RWPE2 (cell line): ENCODE results near the gene ANAPC15.
A peak's percentile ranks its signal among the peaks of the same experiment; 100 is the strongest.

Experiments
- ATAC-seq: fragments of 200-7000 bp; cut with Tn5 transposase; 3 replicates; pipeline ENCODE4 v1.9.1; 2021; ENCODE audit warnings: low read depth
- DNase-seq: peaks from one replicate; pipeline ENCODE4 v3.0.0-alpha.2; 2020; ENCODE audit warnings: low spot score
- H3K27ac ChIP-seq: fragments of 450-650 bp; 2 replicates; pipeline ENCODE4 v1.5.1; 2017; ENCODE audit warnings: mild to moderate bottlenecking; ENCODE audit not compliant: poor library complexity, severe bottlenecking
- H3K27me3 ChIP-seq: fragments of 250-450 bp; sonication (Bioruptor Pico); 2 replicates; pipeline ENCODE4 v1.5.1; 2021; ENCODE audit warnings: mild to moderate bottlenecking, moderate library complexity; ENCODE audit not compliant: insufficient read depth, poor library complexity, severe bottlenecking
- H3K36me3 ChIP-seq: fragments of 250-450 bp; sonication (Bioruptor Pico); 2 replicates; pipeline ENCODE4 v1.5.1; 2020; ENCODE audit warnings: low read depth, mild to moderate bottlenecking, moderate library complexity
- H3K4me1 ChIP-seq: fragments of 250-450 bp; sonication (Bioruptor Pico); 2 replicates; pipeline ENCODE4 v1.5.1; 2021; ENCODE audit warnings: mild to moderate bottlenecking, moderate library complexity; ENCODE audit not compliant: insufficient read depth, poor library complexity, severe bottlenecking
- H3K4me3 ChIP-seq: fragments of 250-450 bp; sonication (Bioruptor Pico); 2 replicates; pipeline ENCODE4 v1.5.1; 2021; ENCODE audit warnings: mild to moderate bottlenecking, moderate library complexity; ENCODE audit not compliant: severe bottlenecking
- H3K9me3 ChIP-seq: fragments of 250-450 bp; sonication (Bioruptor Pico); 2 replicates; pipeline ENCODE4 v1.5.1; 2021; ENCODE audit warnings: mild to moderate bottlenecking, moderate library complexity; ENCODE audit not compliant: severe bottlenecking
- CTCF ChIP-seq: fragments of 450-650 bp; IDR thresholded peaks from one replicate; pipeline ENCODE4 v1.5.1; 2017; ENCODE audit warnings: mild to moderate bottlenecking, moderate library complexity; ENCODE audit not compliant: poor library complexity, severe bottlenecking

The ANAPC15 gene

GRCh38 chr11:72119198-72119597, 6.7 kb upstream of the ANAPC15 start:
- Histone ChIP-seq H3K27me3 (no peaks in the 10 kb centered on the region), H3K4me1 (no peaks in the 10 kb centered on the region), H3K4me3 (no peak overlapping the region), H3K36me3 (no peaks in the 10 kb centered on the region), H3K27ac (no peak overlapping the region), H3K9me3 (no peaks in the 10 kb centered on the region)
- ATAC-seq (no peak), DNase-seq (no peak)
- TF ChIP-seq CTCF = no peak

- no peak overlapping the region for H3K27ac ChIP-seq
- H3K4me1 ChIP-seq = peaks cover 13% of the 10 kb centered on the region
- no peak for TF ChIP-seq CTCF
These were observed 3.7 kb upstream of the ANAPC15 start for GRCh38 chr11:72116019-72116755.

GRCh38 chr11:72114570-72114969, 2.1 kb upstream of the ANAPC15 start:
- H3K4me1 ChIP-seq = peaks cover 13% of the 10 kb centered on the region
- peak overlapping the region; percentile 84 for H3K27ac ChIP-seq
- no peaks in the 10 kb centered on the region for H3K9me3 ChIP-seq
- H3K27me3 ChIP-seq = no peaks in the 10 kb centered on the region
- H3K4me3 ChIP-seq = no peak overlapping the region
- TF ChIP-seq CTCF = no peak
- DNase-seq (no peak), ATAC-seq (no peak)
- peaks cover 8% of the 10 kb centered on the region; the same call in 1 of the 2 replicates for H3K36me3 ChIP-seq

More at GRCh38 chr11:72116019-72116755, 3.7 kb upstream of the ANAPC15 start:
- peaks cover under 1% of the 10 kb centered on the region; the same call in 1 of the 2 replicates for H3K36me3 ChIP-seq
- no peak for ATAC-seq
- no peak for DNase-seq
- no peaks in the 10 kb centered on the region for H3K9me3 ChIP-seq
- H3K27me3 ChIP-seq = no peaks in the 10 kb centered on the region
- H3K4me3 ChIP-seq = no peak overlapping the region

- no peaks in the 10 kb centered on the region for H3K27me3 ChIP-seq
- no peak for TF ChIP-seq CTCF
- no peaks in the 10 kb centered on the region for H3K9me3 ChIP-seq
- H3K36me3 ChIP-seq = peaks cover 8% of the 10 kb centered on the region; the same call in 1 of the 2 replicates
- peak overlapping the region; percentile 84 for H3K27ac ChIP-seq
- H3K4me3 ChIP-seq = peak overlapping the region; percentile 58
- DNase-seq (no peak), ATAC-seq (no peak)
- H3K4me1 ChIP-seq = peaks cover 13% of the 10 kb centered on the region
These were observed 698 bp upstream of the ANAPC15 start for GRCh38 chr11:72112978-72113808.
